Subcutaneous adipose tissue (tissue), 4 donors: ENCODE results near the gene ZNF595. TPM values are rescaled to one million over a fixed set of nuclear protein-coding genes. Genes with fewer than 3 reads are reported as not detected.

Experiments
- total RNA-seq, 4 donors: library from RNA; depleted of rRNA; stranded (reverse); fragments of >200 nt; gene quantifications; one replicate each; pipeline ENCODE4 v1.1.0, GENCODE V29; 2016
- TF ChIP-seq, protein P1 (sequence below): fragments of 450-650 bp; IDR thresholded peaks from one replicate; pipeline ENCODE4 v1.5.1; 2016; ENCODE audit warnings: low read depth, mild to moderate bottlenecking, control low read depth, antibody characterized with exemption, moderate library complexity

ZNF595 gene
- total RNA-seq, 4 donors from 2014 or later = 19.6 to 30.4 (median 25.3) TPM

GRCh38 chr4:112771-113170 is 59.6 kb downstream of the ZNF595 start:
- TF ChIP-seq, protein P1, sequence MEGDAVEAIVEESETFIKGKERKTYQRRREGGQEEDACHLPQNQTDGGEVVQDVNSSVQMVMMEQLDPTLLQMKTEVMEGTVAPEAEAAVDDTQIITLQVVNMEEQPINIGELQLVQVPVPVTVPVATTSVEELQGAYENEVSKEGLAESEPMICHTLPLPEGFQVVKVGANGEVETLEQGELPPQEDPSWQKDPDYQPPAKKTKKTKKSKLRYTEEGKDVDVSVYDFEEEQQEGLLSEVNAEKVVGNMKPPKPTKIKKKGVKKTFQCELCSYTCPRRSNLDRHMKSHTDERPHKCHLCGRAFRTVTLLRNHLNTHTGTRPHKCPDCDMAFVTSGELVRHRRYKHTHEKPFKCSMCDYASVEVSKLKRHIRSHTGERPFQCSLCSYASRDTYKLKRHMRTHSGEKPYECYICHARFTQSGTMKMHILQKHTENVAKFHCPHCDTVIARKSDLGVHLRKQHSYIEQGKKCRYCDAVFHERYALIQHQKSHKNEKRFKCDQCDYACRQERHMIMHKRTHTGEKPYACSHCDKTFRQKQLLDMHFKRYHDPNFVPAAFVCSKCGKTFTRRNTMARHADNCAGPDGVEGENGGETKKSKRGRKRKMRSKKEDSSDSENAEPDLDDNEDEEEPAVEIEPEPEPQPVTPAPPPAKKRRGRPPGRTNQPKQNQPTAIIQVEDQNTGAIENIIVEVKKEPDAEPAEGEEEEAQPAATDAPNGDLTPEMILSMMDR = no peak

GRCh38 chr4:113732-114131 is 60.6 kb downstream of the ZNF595 start:
- TF ChIP-seq, protein P1 = no peak

- TF ChIP-seq, protein P1 = no peak
These were observed 61.0 kb downstream of the ZNF595 start for GRCh38 chr4:114149-114548.

- TF ChIP-seq, protein P1 = no peak
These were observed 63.4 kb downstream of the ZNF595 start for GRCh38 chr4:116499-116898.

DNA sequence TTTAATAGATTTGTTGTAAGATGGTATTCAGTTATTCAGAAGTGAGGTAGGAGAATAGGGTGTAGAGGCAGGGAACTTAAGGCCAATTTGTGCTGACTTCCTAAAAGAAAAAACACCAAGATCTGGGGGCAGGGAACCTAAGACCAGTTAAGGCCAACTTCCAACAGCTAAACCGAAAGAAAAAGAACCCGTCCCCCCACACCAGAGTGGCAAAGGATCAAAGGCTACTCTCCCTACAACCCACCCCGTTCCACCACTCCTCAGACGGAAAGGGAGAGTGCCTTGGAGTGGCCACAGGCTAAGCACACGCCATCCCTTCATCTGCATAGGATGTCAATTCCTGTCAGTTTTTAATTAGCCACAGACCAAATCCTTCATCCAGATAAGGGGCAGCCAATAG is 67.5 kb downstream of the ZNF595 start:
- TF ChIP-seq, protein P1 = no peak

DNA sequence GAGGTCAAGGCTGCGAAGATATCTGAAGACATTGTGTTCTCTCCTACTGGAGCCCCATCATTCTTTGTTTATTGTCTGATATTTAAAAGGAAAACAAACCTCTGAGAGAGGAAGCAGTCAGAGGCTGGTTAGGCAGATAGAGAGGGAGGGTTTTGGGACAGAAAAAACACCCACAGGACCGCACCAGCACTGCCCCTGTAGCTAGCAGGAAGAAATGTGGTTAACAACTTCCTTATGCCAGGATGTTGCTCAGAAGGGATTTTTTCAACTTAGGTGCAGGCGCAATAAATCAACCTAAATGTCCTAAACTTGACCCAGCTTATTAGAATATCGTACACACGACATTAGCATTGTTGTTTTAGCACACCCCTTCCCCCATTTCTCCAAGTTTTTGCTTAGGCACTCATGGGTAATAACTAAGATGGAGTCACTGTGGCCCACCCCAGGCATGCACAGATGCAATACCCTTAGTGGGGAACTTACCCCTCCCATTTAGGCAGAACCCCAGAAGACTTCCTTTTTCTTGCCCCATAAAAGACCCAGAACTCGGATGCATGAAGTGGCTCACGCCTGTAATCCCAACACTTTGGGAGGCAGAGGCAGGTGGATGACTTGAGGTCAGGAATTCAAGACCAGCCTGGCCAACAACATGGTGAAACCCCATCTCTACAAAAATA is 68.4 kb downstream of the ZNF595 start:
- TF ChIP-seq, protein P1 = no peak

DNA sequence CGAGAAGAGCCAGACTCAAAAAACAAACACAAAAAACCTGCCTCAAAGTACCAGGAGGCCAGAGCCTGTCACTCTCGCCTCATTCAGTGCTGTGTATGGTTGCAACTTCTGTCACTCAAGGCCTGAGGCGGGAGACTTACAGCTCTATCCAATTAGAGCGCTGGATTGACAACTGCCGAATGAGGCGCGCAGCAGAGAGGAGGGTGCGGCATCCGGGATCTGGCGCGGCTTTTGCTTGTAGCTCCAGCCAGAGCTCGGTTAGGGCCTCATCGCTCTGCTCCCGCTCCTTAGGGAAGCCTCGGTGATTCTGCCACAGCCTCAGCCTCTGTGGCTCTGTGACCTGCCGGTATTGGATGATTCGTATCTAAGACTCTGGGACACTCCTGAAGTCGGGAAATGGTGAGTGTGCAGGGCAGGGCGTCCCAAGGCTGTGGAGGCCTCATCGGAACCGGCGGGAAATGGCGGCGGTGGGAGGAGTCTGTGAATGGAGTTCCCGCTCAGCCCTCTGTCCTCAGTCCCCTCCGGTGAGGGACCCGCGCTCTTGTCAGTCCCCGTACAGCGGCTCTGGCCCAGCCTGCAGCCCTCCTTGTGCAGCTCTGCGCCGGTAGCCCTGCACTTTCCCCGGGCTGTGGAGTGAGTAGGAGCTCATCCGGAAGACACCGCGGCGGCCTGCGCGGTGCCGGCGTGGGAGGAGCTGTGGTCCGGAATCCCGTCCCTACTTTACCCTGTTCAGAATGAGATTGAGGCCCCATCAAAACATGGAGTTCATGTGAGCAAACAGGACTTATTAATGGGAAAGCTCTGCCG is 71.4 kb downstream of the ZNF595 start, which contains the start of gene ZNF718:
Gene ZNF718, plus strand, starts transcription at position 227 of the 807 bp plus-strand sequence. Its CDS starts 170 bp downstream, at position 397.
- TF ChIP-seq, protein P1 = no peak
